RWPE1 (cell line): ENCODE results near the gene ZG16.
A peak's percentile ranks its signal among the peaks of the same experiment; 100 is the strongest.

Experiments used
- CTCF ChIA-PET: fragments of 350-600 bp; sonication (Branson Sonifier 250); formaldehyde crosslinking; extraction: SDS; loops from one replicate; lab custom pipeline; 2021; lab: Yijun Ruan, JAX
- POLR2A ChIA-PET: fragments of 400-600 bp; formaldehyde crosslinking; extraction: SDS; loops from one replicate; lab custom pipeline; 2020; ENCODE audit warnings: antibody characterized with exemption; ENCODE audit not compliant: low non-redundant PET; lab: Yijun Ruan, JAX
- DNase-seq: peaks from one replicate; pipeline ENCODE4 v3.0.0; 2012; ENCODE audit warnings: low spot score
- H3K27ac ChIP-seq: fragments of 450-650 bp; 2 replicates; pipeline ENCODE4 v1.5.1; 2017
- TF ChIP-seq, protein P1 (sequence below): fragments of 450-650 bp; conservative IDR thresholded peaks from 2 replicates; pipeline ENCODE4 v1.5.1; 2017; ENCODE audit warnings: low read depth, mild to moderate bottlenecking

ZG16 gene

DNA sequence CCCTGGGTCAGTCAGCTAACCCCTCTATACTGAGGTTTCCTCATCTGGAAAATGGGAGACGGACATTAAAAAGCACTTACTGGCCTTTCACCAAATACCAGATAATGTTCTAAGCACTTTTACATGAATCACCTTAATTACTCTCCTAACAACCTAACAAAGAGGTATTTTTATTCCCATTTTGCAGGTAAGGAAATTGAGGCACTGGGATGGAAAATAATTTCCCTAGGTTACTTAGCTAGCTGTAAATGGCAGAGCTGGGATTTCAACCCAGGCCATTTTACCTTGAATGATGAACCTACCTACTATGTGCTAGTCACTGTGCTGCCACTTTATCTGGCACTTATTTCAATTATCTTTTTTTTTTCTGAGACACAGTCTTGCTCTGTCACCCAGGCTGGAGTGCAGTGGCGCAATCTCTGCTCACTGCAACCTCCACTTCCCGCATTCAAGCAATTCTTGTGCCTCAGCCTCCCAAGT is 16.2 kb downstream of the ZG16 start:
- TF ChIP-seq, protein P1, sequence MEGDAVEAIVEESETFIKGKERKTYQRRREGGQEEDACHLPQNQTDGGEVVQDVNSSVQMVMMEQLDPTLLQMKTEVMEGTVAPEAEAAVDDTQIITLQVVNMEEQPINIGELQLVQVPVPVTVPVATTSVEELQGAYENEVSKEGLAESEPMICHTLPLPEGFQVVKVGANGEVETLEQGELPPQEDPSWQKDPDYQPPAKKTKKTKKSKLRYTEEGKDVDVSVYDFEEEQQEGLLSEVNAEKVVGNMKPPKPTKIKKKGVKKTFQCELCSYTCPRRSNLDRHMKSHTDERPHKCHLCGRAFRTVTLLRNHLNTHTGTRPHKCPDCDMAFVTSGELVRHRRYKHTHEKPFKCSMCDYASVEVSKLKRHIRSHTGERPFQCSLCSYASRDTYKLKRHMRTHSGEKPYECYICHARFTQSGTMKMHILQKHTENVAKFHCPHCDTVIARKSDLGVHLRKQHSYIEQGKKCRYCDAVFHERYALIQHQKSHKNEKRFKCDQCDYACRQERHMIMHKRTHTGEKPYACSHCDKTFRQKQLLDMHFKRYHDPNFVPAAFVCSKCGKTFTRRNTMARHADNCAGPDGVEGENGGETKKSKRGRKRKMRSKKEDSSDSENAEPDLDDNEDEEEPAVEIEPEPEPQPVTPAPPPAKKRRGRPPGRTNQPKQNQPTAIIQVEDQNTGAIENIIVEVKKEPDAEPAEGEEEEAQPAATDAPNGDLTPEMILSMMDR, result no peak
- POLR2A ChIA-PET, result no interaction called here
- DNase-seq, result no peak
- CTCF ChIA-PET, result interaction anchor here (0.5 kb wide), 1 partner anchor 30 kb away, joined by 3 read pairs; no protein-coding TSS in a partner anchor
- H3K27ac ChIP-seq, result no peak overlapping the region

DNA sequence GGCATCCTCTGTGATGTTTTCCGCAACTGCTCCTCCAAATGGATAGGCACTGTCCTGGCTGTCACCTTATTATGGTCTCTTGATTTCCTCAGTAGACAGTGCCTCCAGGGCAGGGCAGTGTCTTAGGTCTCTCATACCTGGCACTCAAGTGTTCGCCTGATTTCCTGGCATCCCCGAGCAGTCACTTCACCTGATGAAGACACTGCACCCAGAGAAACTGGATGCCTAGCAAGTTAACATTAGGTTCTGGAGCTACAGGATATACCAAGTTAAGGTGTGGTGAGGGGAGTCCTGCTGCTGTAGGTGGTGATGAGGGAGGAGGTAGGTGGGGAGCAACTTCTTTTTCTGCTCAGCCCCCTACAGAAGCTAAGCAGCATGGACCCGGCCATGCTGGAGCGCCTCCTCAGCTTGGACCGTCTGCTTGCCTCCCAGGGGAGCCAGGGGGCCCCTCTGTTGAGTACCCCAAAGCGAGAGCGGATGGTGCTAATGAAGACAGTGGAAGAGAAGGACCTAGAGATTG is 24.4 kb downstream of the ZG16 start:
- no peak for DNase-seq
- CTCF ChIA-PET, result interaction anchor here (0.9 to 1.1 kb wide), 2 partner anchors 12 to 46 kb away, joined by 4 read pairs; partner anchors contain the start of gene KIF22
- TF ChIP-seq, protein P1, result no peak
- peak overlapping the region; percentile 99 for H3K27ac ChIP-seq
- POLR2A ChIA-PET, result no interaction called here

DNA sequence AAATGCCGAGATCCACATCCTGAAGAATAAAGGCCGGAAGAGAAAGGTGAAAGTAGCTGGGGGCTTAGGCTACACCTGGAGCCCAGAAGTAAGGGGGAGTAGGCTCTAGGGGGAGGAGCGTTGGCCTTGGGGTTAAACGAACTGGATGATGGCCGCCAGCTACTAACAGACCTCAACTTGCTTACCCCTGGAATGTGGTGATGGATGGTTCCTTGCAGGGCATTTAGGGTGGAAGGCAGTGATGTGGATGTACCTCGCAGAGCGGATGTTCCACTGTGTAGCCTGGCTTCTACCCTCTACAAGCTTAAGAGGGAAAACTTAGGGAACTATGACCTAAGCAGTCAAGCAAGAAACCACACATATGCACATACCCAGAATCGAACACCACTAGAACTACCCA is 26.0 kb downstream of the ZG16 start:
- ChIA-PET POLR2A (no interaction called here), CTCF (interaction anchor here (0.6 kb wide), 1 partner anchor 17 kb away, joined by 3 read pairs; no protein-coding TSS in a partner anchor)
- TF ChIP-seq, protein P1, result no peak
- peak overlapping the region; percentile 99 for H3K27ac ChIP-seq
- DNase-seq, result no peak

DNA sequence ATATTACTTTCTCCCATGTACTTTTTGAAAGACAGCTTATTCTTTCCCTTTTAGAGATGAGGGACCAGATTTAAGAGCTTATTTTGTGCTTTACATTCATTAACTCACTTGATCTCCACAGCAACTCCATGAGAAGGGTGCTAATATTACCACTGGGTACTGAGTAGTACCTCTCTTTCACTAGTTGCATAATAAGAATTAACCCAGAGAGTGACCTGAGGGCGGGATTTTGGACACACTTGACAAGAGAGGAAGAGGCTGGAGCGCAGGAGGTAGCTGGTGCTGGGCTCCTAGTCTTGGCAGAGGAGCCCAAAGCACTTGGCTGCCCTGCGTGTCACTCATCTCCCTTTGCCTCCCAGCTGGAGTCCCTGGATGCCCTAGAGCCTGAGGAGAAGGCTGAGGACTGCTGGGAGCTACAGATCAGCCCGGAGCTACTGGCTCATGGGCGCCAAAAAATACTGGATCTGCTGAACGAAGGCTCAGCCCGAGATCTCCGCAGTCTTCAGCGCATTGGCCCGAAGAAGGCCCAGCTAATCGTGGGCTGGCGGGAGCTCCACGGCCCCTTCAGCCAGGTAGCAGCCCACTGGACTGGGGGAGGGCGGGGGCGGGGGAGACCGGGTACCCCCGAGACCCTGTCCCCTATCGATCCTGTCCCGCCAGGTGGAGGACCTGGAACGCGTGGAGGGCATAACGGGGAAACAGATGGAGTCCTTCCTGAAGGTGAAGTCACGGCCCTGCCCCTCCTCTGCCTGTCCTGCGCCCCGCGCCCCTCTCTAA is 26.6 kb downstream of the ZG16 start:
- ChIA-PET CTCF (interaction anchor here (0.6 to 0.9 kb wide), 5 partner anchors 13 to 113 kb away, joined by 3 to 7 read pairs (median 3); no protein-coding TSS in a partner anchor), POLR2A (interaction anchor here (0.5 kb wide), 1 partner anchor 830 kb away, joined by 3 read pairs; the partner anchor contains the start of gene SPNS1)
- peak overlapping the region; percentile 99 for H3K27ac ChIP-seq
- DNase-seq, result no peak
- TF ChIP-seq, protein P1, result no peak

DNA sequence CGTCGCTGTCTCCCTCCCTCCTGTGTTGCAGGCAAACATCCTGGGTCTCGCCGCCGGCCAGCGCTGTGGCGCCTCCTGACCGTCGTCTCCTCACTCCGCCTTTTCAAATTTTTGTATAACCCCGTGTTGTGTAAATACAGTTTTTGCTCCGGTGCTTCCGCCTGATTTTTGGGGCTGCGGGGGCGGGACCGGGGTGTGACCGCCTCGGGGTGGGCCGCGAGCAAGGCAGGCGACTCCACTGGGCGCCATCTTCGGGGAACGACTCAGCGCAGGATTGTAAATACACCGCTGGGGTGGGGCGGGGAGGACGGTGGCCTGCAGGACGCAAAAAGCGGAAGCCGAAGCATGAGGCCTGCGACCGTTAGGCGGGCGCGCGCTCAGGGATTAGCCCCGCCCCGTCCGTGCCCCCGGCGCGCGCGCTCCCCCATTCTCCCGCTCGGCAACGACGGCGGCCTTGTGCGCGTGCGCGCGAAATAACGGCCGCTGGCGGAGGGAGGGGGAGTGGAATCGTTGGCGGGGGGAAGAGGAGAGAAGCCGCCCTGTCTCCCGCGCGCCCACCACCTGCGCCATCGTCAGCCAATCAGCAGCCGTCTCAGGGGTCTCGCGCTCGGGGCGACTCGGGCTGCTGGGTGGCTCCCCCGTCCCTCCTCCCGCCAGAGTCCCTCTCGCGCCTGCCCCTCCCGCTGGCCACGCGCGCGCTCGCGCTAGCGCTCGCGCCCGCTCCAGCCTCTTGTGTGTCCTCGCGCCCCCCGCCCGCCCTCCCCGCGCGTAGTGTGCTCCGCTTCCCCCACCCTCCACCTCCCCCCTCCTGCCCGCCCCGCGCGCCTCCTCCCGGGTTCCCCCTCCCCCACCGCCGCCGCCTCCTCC is 27.4 kb downstream of the ZG16 start:
- TF ChIP-seq, protein P1, result no peak
- DNase-seq, result peak; percentile 87
- CTCF ChIA-PET, result interaction anchor here (0.6 to 0.9 kb wide), 3 partner anchors 10 to 114 kb away, joined by 3 to 6 read pairs (median 3); partner anchors contain the start of gene PAGR1
- POLR2A ChIA-PET, result interaction anchor here (2.8 kb wide), 1 partner anchor 11 kb away, joined by 10 read pairs; the partner anchor contains the start of gene PAGR1
- peak overlapping the region; percentile 99 for H3K27ac ChIP-seq
